Tibial nerve (tissue), 4 donors: ENCODE measurements around the gene ARHGEF11.

Experiments used
- EP300 ChIP-seq, 2 donors: sonication (generic); formaldehyde crosslinking; IDR thresholded peaks; one replicate each; pipeline ENCODE4 v1.6.1; 2017; ENCODE audit warnings: antibody characterized with exemption in 2 of 2, mild to moderate bottlenecking in 1 of 2
- POLR2A ChIP-seq, 2 donors: fragments of 450-650 bp; IDR thresholded peaks; one replicate each; pipeline ENCODE4 v1.6.1; 2017; ENCODE audit warnings: antibody characterized with exemption in 2 of 2, mild to moderate bottlenecking in 2 of 2, moderate library complexity in 2 of 2
- TF ChIP-seq, protein P1 (sequence below), 5 experiments: fragments of 200-600 bp in 3 of 5; fragments of 450-650 bp in 2 of 5; sonication (generic) in 3 of 5; IDR thresholded peaks; one replicate each; pipeline ENCODE4 v1.5.1; 2016 to 2019; ENCODE audit warnings: antibody characterized with exemption in 5 of 5, mild to moderate bottlenecking in 3 of 5, moderate library complexity in 2 of 5

GRCh38 chr1:156973417-156973816 is 72.1 kb downstream of the ARHGEF11 start:
- TF ChIP-seq, protein P1, sequence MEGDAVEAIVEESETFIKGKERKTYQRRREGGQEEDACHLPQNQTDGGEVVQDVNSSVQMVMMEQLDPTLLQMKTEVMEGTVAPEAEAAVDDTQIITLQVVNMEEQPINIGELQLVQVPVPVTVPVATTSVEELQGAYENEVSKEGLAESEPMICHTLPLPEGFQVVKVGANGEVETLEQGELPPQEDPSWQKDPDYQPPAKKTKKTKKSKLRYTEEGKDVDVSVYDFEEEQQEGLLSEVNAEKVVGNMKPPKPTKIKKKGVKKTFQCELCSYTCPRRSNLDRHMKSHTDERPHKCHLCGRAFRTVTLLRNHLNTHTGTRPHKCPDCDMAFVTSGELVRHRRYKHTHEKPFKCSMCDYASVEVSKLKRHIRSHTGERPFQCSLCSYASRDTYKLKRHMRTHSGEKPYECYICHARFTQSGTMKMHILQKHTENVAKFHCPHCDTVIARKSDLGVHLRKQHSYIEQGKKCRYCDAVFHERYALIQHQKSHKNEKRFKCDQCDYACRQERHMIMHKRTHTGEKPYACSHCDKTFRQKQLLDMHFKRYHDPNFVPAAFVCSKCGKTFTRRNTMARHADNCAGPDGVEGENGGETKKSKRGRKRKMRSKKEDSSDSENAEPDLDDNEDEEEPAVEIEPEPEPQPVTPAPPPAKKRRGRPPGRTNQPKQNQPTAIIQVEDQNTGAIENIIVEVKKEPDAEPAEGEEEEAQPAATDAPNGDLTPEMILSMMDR (IDR thresholded peaks at IDR 0.05): no peak
- TF ChIP-seq POLR2A (IDR thresholded peaks at IDR 0.05) (no peak), EP300 (IDR thresholded peaks at IDR 0.05) (no peak)
